ENCODE measurements around the gene RASD1. TPM values are rescaled to one million over a fixed set of nuclear protein-coding genes. Genes with fewer than 3 reads are reported as not detected.
A peak's percentile ranks its signal among the peaks of the same experiment; 100 is the strongest.

Gene RASD1
- total and polyA plus RNA-seq, 2 experiments from 2014 or later: 3.6 to 3.7 TPM

GRCh38 chr17:17494870-17495535 lies 1.2 kb downstream of the RASD1 start:
- H3K4me1 ChIP-seq (ENCODE audit: insufficient read depth): peaks cover 29% of the 10 kb centered on the region
- H3K4me3 ChIP-seq: peak overlapping the region; percentile 91
- H3K36me3 ChIP-seq (ENCODE audit: insufficient read depth): no peaks in the 10 kb centered on the region
- TF ChIP-seq CREB1 (CRISPR knock-in tag; IDR thresholded peaks at IDR 0.05; ENCODE audit: low read depth): peak; percentile 59; the same call in 1 of the 2 replicates
- TF ChIP-seq STAT1 (IDR thresholded peaks at IDR 0.05; ENCODE audit: unreplicated experiment): no peak
- no peak for TF ChIP-seq EZH2 (IDR thresholded peaks at IDR 0.05; ENCODE audit: low read depth, unreplicated experiment)
- TF ChIP-seq EZH2phosphoT487 (IDR thresholded peaks at IDR 0.05; ENCODE audit: unreplicated experiment): no peak
- TF ChIP-seq REST (IDR thresholded peaks at IDR 0.05; ENCODE audit: unreplicated experiment): no peak
- no peak for TF ChIP-seq JUNB (IDR thresholded peaks at IDR 0.05; ENCODE audit: unreplicated experiment)
- TF ChIP-seq CTCF (conservative IDR thresholded peaks at IDR 0.05; ENCODE audit: low read depth in 2 of 2): 0 out of 4 replicates have a peak, but pooled peaks of 1 of the 2 experiments have one; percentile 7
- TF ChIP-seq ZNF331 (CRISPR knock-in tag; IDR thresholded peaks at IDR 0.05; ENCODE audit: low read depth): no peak
- peak; percentile 22; the same call in 1 of the 2 replicates for TF ChIP-seq POLR2AphosphoS5 (IDR thresholded peaks at IDR 0.05; ENCODE audit: low read depth)
- Mint-ChIP-seq H3K27ac (no peak overlapping the region), H3K36me3 (ENCODE audit: low read depth) (peaks cover 19% of the 10 kb centered on the region; the same call in 2 of the 3 replicates), H3K27me3 (ENCODE audit: insufficient read depth, low read depth, poor library complexity) (peaks cover 35% of the 10 kb centered on the region), H3K9me3 (no peaks in the 10 kb centered on the region; the same call in 2 of the 3 replicates), H3K4me1 (peaks cover 37% of the 10 kb centered on the region), H3K4me3 (peak overlapping the region; percentile 76)
- H4K20me1 ChIP-seq (replicated peaks; ENCODE audit: insufficient read depth): peaks cover 23% of the 10 kb centered on the region; the same call in 1 of the 2 replicates
- peak overlapping the region; percentile 96 for H3K4me2 ChIP-seq
- no peaks in the 10 kb centered on the region for H3K79me2 ChIP-seq (replicated peaks; ENCODE audit: insufficient read depth)
- ATAC-seq (peak; percentile 5), DNase-seq (ENCODE audit: low spot score) (peak; percentile 83)
- no peak overlapping the region for H3K27ac ChIP-seq (ENCODE audit: low read depth)
- H3F3A ChIP-seq (replicated peaks; ENCODE audit: low read depth): peaks cover 3% of the 10 kb centered on the region
- peaks cover 25% of the 10 kb centered on the region for H3K27me3 ChIP-seq (ENCODE audit: insufficient read depth)
- H2AFZ ChIP-seq: peak overlapping the region; percentile 59; the same call in 1 of the 2 replicates
- H3K9me2 ChIP-seq (ENCODE audit: insufficient read depth): no peaks in the 10 kb centered on the region

- Histone ChIP-seq H2AFZ (no peak overlapping the region), H3K27ac (ENCODE audit: low read depth) (no peak overlapping the region), H3K9me2 (ENCODE audit: insufficient read depth) (no peaks in the 10 kb centered on the region), H3K4me1 (ENCODE audit: insufficient read depth) (peaks cover 29% of the 10 kb centered on the region), H3K4me3 (peak overlapping the region; percentile 91), H3K36me3 (ENCODE audit: insufficient read depth) (no peaks in the 10 kb centered on the region), H4K20me1 (replicated peaks; ENCODE audit: insufficient read depth) (peaks cover 27% of the 10 kb centered on the region; the same call in 1 of the 2 replicates), H3K4me2 (peak overlapping the region; percentile 96), H3F3A (replicated peaks; ENCODE audit: low read depth) (peaks cover 3% of the 10 kb centered on the region), H3K79me2 (replicated peaks; ENCODE audit: insufficient read depth) (no peaks in the 10 kb centered on the region), H3K27me3 (ENCODE audit: insufficient read depth) (peaks cover 25% of the 10 kb centered on the region)
- H3K4me3 Mint-ChIP-seq: peak overlapping the region; percentile 76
- peaks cover 35% of the 10 kb centered on the region for H3K27me3 Mint-ChIP-seq (ENCODE audit: insufficient read depth, low read depth, poor library complexity)
- no peaks in the 10 kb centered on the region; the same call in 2 of the 3 replicates for H3K9me3 Mint-ChIP-seq
- no peak overlapping the region for H3K27ac Mint-ChIP-seq
- ATAC-seq: no peak
- no peak for DNase-seq (ENCODE audit: low spot score)
- peaks cover 19% of the 10 kb centered on the region; the same call in 2 of the 3 replicates for H3K36me3 Mint-ChIP-seq (ENCODE audit: low read depth)
- H3K4me1 Mint-ChIP-seq: peaks cover 37% of the 10 kb centered on the region
- TF ChIP-seq CTCF (conservative IDR thresholded peaks at IDR 0.05; ENCODE audit: low read depth in 2 of 2): no peak
- TF ChIP-seq POLR2AphosphoS5 (IDR thresholded peaks at IDR 0.05; ENCODE audit: low read depth): no peak
- TF ChIP-seq JUNB (IDR thresholded peaks at IDR 0.05; ENCODE audit: unreplicated experiment): no peak
- TF ChIP-seq STAT1 (IDR thresholded peaks at IDR 0.05; ENCODE audit: unreplicated experiment): no peak
- no peak for TF ChIP-seq EZH2phosphoT487 (IDR thresholded peaks at IDR 0.05; ENCODE audit: unreplicated experiment)
- no peak for TF ChIP-seq ETS1 (IDR thresholded peaks at IDR 0.05)
- no peak for TF ChIP-seq ZNF114 (CRISPR knock-in tag; IDR thresholded peaks at IDR 0.05)
Measured at GRCh38 chr17:17494499-17494869, 1.7 kb downstream of the RASD1 start.
